Left ventricle myocardium inferior (tissue), 1 donor: Measurements from ENCODE around the gene PCYT1B. TPM values are rescaled to one million over a fixed set of nuclear protein-coding genes. Genes with fewer than 3 reads are reported as not detected.

Experiments used
- total RNA-seq: library from RNA; stranded (reverse); fragmentation: NEBNext Ultra II Directional; extraction: Animal tissue kit (Norgen Biotek cat#: 25700); gene quantifications from one replicate; pipeline ENCODE4 v1.2.1, GENCODE V29; 2021
- donor health status: DM: no; HTN: yes; CAD: no; lungs with severe emphysema.

The PCYT1B gene
- total RNA-seq, 1 donor from 2014 or later, result 0.36 TPM

Other genes with a start within 250 kb of the PCYT1B start
- 10.7 TPM for gene PDK3, start 182.1 kb downstream of the PCYT1B start, total RNA-seq
- 7.3 TPM for gene POLA1, start 46.6 kb upstream of the PCYT1B start, total RNA-seq